HEK293 (cell line): ENCODE data around the gene ACSM2B.

Source experiments
- ZNF24 ChIP-seq: fragments of 450-650 bp; formaldehyde crosslinking; IDR thresholded peaks from 2 replicates; pipeline ENCODE4 v1.5.1; 2016; ENCODE audit warnings: missing biosample characterization, missing genetic modification characterization
- ZNF624 ChIP-seq: fragments of 450-650 bp; formaldehyde crosslinking; IDR thresholded peaks from 2 replicates; pipeline ENCODE4 v1.5.1; 2017; ENCODE audit warnings: missing biosample characterization, missing genetic modification characterization
- TF ChIP-seq, protein P1 (sequence below): fragments of 450-650 bp; formaldehyde crosslinking; IDR thresholded peaks from 2 replicates; pipeline ENCODE4 v1.5.1; 2016; ENCODE audit warnings: missing biosample characterization, missing genetic modification characterization
- TF ChIP-seq, protein P2 (sequence below): fragments of 450-650 bp; formaldehyde crosslinking; IDR thresholded peaks from 2 replicates; pipeline ENCODE4 v1.5.1; 2016; ENCODE audit warnings: missing biosample characterization, missing genetic modification characterization, low read depth
- TF ChIP-seq, protein P3 (sequence below): fragments of 450-650 bp; formaldehyde crosslinking; IDR thresholded peaks from 2 replicates; pipeline ENCODE4 v1.5.0; 2017; ENCODE audit warnings: missing biosample characterization, missing genetic modification characterization, borderline replicate concordance
- TF ChIP-seq, protein P4 (sequence below): fragments of 450-650 bp; formaldehyde crosslinking; IDR thresholded peaks from 2 replicates; pipeline ENCODE4; 2016; ENCODE audit warnings: missing biosample characterization, missing genetic modification characterization
- TF ChIP-seq, protein P5 (sequence below): fragments of 450-650 bp; formaldehyde crosslinking; conservative IDR thresholded peaks from 2 replicates; pipeline ENCODE4 v1.5.1; 2016; ENCODE audit warnings: low read depth, missing biosample characterization, missing genetic modification characterization

DNA sequence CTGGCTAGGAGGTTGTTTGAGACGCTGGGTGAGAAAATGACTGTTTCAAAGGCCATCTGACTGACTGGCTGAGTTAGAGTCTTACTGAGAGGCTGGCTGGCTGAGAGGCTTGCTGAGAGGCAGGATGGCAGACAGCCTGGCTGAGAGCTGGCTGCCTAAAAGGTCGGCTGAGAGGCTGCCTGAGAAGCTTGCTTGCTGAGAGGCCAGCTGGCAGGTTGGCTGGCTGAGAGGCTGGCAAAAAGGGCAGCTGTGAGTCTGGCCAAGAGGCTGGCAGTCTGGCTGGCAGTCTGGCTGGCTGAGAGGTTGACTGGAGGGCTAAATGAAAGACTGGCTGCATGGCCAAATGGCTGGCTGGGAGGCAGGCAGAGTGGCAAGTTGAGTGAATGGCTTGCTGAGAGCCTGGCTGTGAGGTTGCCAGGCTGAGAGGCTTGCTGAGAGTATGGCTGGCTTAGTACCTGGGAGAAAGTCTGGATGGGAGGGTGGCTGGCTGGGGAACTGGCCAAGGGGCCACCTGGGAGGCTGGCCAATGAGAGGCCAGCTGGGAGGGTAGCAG lies 35.3 kb upstream of the ACSM2B start:
- TF ChIP-seq, protein P1, sequence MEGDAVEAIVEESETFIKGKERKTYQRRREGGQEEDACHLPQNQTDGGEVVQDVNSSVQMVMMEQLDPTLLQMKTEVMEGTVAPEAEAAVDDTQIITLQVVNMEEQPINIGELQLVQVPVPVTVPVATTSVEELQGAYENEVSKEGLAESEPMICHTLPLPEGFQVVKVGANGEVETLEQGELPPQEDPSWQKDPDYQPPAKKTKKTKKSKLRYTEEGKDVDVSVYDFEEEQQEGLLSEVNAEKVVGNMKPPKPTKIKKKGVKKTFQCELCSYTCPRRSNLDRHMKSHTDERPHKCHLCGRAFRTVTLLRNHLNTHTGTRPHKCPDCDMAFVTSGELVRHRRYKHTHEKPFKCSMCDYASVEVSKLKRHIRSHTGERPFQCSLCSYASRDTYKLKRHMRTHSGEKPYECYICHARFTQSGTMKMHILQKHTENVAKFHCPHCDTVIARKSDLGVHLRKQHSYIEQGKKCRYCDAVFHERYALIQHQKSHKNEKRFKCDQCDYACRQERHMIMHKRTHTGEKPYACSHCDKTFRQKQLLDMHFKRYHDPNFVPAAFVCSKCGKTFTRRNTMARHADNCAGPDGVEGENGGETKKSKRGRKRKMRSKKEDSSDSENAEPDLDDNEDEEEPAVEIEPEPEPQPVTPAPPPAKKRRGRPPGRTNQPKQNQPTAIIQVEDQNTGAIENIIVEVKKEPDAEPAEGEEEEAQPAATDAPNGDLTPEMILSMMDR (tag by site-specific recombination) = no peak
- TF ChIP-seq ZNF24 = no peak
- TF ChIP-seq, protein P2, sequence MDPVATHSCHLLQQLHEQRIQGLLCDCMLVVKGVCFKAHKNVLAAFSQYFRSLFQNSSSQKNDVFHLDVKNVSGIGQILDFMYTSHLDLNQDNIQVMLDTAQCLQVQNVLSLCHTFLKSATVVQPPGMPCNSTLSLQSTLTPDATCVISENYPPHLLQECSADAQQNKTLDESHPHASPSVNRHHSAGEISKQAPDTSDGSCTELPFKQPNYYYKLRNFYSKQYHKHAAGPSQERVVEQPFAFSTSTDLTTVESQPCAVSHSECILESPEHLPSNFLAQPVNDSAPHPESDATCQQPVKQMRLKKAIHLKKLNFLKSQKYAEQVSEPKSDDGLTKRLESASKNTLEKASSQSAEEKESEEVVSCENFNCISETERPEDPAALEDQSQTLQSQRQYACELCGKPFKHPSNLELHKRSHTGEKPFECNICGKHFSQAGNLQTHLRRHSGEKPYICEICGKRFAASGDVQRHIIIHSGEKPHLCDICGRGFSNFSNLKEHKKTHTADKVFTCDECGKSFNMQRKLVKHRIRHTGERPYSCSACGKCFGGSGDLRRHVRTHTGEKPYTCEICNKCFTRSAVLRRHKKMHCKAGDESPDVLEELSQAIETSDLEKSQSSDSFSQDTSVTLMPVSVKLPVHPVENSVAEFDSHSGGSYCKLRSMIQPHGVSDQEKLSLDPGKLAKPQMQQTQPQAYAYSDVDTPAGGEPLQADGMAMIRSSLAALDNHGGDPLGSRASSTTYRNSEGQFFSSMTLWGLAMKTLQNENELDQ (tag by site-specific recombination) = no peak
- no peak for TF ChIP-seq ZNF624 (tag by site-specific recombination)
- TF ChIP-seq, protein P3, sequence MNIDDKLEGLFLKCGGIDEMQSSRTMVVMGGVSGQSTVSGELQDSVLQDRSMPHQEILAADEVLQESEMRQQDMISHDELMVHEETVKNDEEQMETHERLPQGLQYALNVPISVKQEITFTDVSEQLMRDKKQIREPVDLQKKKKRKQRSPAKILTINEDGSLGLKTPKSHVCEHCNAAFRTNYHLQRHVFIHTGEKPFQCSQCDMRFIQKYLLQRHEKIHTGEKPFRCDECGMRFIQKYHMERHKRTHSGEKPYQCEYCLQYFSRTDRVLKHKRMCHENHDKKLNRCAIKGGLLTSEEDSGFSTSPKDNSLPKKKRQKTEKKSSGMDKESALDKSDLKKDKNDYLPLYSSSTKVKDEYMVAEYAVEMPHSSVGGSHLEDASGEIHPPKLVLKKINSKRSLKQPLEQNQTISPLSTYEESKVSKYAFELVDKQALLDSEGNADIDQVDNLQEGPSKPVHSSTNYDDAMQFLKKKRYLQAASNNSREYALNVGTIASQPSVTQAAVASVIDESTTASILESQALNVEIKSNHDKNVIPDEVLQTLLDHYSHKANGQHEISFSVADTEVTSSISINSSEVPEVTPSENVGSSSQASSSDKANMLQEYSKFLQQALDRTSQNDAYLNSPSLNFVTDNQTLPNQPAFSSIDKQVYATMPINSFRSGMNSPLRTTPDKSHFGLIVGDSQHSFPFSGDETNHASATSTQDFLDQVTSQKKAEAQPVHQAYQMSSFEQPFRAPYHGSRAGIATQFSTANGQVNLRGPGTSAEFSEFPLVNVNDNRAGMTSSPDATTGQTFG = no peak
- TF ChIP-seq, protein P4, sequence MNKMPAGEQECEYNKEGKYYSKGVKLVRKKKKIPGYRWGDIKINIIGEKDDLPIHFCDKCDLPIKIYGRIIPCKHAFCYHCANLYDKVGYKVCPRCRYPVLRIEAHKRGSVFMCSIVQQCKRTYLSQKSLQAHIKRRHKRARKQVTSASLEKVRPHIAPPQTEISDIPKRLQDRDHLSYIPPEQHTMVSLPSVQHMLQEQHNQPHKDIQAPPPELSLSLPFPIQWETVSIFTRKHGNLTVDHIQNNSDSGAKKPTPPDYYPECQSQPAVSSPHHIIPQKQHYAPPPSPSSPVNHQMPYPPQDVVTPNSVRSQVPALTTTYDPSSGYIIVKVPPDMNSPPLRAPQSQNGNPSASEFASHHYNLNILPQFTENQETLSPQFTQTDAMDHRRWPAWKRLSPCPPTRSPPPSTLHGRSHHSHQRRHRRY (tag by site-specific recombination) = no peak
- TF ChIP-seq, protein P5, sequence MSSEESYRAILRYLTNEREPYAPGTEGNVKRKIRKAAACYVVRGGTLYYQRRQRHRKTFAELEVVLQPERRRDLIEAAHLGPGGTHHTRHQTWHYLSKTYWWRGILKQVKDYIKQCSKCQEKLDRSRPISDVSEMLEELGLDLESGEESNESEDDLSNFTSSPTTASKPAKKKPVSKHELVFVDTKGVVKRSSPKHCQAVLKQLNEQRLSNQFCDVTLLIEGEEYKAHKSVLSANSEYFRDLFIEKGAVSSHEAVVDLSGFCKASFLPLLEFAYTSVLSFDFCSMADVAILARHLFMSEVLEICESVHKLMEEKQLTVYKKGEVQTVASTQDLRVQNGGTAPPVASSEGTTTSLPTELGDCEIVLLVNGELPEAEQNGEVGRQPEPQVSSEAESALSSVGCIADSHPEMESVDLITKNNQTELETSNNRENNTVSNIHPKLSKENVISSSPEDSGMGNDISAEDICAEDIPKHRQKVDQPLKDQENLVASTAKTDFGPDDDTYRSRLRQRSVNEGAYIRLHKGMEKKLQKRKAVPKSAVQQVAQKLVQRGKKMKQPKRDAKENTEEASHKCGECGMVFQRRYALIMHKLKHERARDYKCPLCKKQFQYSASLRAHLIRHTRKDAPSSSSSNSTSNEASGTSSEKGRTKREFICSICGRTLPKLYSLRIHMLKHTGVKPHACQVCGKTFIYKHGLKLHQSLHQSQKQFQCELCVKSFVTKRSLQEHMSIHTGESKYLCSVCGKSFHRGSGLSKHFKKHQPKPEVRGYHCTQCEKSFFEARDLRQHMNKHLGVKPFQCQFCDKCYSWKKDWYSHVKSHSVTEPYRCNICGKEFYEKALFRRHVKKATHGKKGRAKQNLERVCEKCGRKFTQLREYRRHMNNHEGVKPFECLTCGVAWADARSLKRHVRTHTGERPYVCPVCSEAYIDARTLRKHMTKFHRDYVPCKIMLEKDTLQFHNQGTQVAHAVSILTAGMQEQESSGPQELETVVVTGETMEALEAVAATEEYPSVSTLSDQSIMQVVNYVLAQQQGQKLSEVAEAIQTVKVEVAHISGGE (tag by site-specific recombination) = no peak
